Measurements from ENCODE around the gene DYDC1. TPM values are rescaled to one million over a fixed set of nuclear protein-coding genes. Genes with fewer than 3 reads are reported as not detected.
"Not testable (repeated sequence)": the region's sequence is repeated elsewhere in the genome, so short reads cannot be mapped to it uniquely, and the experiment has no call there.

Gene DYDC1
- total RNA-seq, 2 donors from 2014 or later, result not detected

DNA sequence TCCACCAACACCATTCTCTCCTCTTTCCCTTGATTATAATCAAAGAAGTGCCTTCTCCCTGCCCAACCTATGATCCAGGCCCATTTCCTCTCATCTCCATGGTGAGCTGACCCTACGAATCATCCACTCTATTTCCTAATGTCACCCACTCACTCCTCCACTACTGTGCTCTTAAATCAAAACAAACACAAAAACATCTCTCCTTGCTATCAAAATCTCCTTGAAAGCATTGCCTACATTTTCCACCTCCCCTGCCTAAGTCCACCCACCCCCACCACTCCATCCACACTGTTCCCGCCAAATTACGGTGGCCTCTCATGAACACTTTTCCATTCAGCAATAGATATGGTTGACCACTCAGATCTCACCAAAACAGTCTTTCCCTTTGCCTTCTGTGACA lies 5.3 kb downstream of the DYDC1 start:
- DNase-seq (ENCODE audit: low spot score), result no peak
- intact Hi-C loops (cut with DNase I), result no loop called here

- no peak for DNase-seq (ENCODE audit: low spot score)
- intact Hi-C loops (cut with DNase I), result no loop called here
Measured at GRCh38 chr10:80350251-80350650, 6.3 kb downstream of the DYDC1 start.

DNA sequence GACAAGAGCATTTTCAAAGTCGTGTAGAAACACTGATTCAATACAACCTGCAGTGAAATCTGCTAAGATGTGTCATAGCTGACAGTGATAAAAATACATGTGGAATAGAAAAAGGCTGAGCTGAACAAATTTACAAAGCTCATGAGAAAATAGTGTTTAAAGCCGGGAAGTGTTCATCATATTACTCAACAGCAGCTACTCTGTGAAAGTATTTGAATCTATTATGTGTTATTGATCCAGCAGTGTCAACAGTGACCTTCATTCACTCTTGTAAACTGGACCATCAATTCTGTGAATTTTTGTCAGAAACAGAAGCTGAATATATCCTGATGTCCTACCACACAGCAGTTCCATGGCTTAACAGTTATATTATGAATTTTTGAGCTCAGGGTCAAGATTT lies 11.6 kb downstream of the DYDC1 start:
- intact Hi-C loops (cut with DNase I), result no loop called here
- DNase-seq (ENCODE audit: low spot score), result no peak

DNA sequence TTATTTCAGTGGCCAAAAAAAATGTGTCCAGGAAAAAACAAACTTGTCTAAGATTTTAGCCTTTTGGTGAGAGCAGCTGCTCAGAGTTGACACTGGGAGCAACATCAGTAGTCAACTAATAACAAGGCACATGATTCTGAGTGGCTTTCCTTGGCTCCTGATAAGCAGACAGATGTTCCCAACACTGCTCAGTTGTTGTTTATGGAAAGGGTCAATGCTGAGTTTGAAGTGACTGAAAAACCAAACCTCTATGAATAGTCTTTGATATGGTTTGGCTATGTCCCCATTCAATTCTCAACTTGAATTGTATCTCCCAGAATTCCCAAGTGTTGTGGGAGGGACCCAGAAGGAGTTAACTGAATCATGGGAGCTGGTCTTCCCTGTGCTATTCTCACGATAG lies 12.3 kb downstream of the DYDC1 start:
- intact Hi-C loops (cut with DNase I), result no loop called here
- DNase-seq (ENCODE audit: low spot score), result no peak

- intact Hi-C loops (cut with DNase I), result no loop called here
- no peak for DNase-seq (ENCODE audit: low spot score)
Measured at GRCh38 chr10:80333983-80334382, 22.6 kb downstream of the DYDC1 start.

- DNase-seq (ENCODE audit: low spot score), result no peak
- intact Hi-C loops (cut with DNase I), result no loop called here
Measured at GRCh38 chr10:80324891-80325364, 31.6 kb downstream of the DYDC1 start.

DNA sequence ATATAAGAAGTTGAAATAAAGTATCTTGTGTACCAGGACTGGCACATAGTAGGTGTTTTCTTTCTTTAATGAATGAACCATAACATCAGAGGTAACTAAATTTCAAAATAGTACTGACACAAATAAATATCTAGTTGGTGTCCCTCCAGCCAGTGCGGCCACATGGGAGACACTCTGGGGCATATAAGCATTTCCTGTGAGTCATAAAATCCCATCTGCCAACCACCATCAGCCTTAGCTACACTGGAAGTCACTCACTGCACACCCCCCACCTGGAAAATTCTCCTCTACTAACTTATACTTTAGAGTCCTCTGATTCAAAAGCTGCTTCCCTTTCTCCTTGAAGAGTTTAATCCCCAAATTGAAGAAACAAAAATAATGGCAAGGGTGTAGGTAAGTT lies 32.5 kb downstream of the DYDC1 start:
- no peak for DNase-seq (ENCODE audit: low spot score)

DNA sequence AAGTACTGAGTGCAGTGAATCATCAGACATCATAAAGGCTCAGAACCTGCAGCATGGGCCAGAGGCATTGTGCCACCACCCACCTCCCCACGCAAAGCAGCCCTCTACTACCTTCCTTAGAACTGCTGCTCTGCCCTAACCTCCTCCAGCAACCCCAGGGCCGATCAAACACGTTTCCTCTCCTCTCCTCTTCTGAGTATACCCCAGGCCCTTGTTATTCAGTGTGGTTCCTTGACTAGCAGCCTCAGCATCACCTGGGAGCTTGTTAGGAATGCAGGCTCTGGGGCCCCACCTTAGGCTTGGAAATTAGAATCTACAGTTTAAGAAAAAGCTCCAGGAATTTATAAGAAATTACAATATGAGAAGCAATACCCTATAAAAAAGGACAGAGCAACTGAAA lies 33.2 kb downstream of the DYDC1 start:
- intact Hi-C loops (cut with DNase I), result no loop called here
- no peak for DNase-seq (ENCODE audit: low spot score)

More for the DNA sequence above, 32.5 kb downstream of the DYDC1 start:
- intact Hi-C loops (cut with DNase I), result no loop called here

DNA sequence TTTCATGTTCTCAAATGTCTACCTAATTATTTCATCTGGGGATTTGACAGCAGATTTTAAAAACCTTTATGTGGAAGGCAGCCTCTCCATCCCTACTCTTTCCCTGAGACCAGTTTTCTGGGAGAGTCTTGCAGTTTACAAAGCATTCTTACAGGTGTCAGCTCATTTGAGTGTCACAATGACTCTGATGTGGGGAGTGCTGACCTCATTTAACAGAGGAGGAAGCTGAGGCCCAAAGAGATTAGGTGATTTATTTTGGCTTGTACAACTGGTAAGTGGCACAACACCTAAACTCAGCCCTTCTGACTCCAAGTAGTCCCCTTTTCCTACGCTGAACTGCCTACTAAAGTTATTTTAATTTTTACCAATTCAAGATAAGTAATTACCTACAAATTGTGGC lies 33.8 kb downstream of the DYDC1 start:
- intact Hi-C loops (cut with DNase I), result no loop called here
- DNase-seq (ENCODE audit: low spot score), result no peak

DNA sequence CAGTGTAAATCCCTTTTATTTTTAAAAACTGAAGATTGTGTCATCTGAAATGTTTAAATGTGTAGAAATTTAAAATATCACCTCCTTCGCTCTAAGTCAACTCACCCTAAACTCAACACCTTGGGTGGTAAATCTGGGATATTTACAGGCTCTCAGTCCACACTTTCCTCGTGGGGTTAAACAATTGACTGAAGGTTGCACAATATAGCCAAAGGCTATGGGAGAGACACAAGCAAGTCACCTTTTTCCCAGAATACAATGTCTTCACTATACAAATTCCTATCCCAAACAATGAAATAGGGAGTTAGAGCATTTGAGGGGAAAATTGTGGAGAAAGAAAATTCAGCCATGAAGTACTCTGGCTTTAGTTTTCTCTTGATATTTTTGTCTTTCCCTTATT lies 34.4 kb downstream of the DYDC1 start:
- intact Hi-C loops (cut with DNase I), result no loop called here
- DNase-seq (ENCODE audit: low spot score), result no peak

GRCh38 chr10:80321183-80321582 lies 35.4 kb downstream of the DYDC1 start:
- no peak for DNase-seq (ENCODE audit: low spot score)
- intact Hi-C loops (cut with DNase I), result no loop called here

- DNase-seq (ENCODE audit: low spot score), result no peak
- intact Hi-C loops (cut with DNase I), result no loop called here
Measured at GRCh38 chr10:80320377-80320776, 36.2 kb downstream of the DYDC1 start.

GRCh38 chr10:80319725-80320290 lies 36.7 kb downstream of the DYDC1 start:
- intact Hi-C loops (cut with DNase I), result no loop called here
- no peak for DNase-seq (ENCODE audit: low spot score)

- DNase-seq (ENCODE audit: low spot score), result no peak
- intact Hi-C loops (cut with DNase I), result no loop called here
Measured at GRCh38 chr10:80319318-80319717, 37.2 kb downstream of the DYDC1 start.

- intact Hi-C loops (cut with DNase I), result no loop called here
- no peak for DNase-seq (ENCODE audit: low spot score)
Measured at GRCh38 chr10:80318742-80319141, 37.8 kb downstream of the DYDC1 start.

- no peak for DNase-seq (ENCODE audit: low spot score)
- intact Hi-C loops (cut with DNase I), result no loop called here
Measured at GRCh38 chr10:80315391-80315790, 41.2 kb downstream of the DYDC1 start.

- intact Hi-C loops (cut with DNase I), result no loop called here
- no peak for DNase-seq (ENCODE audit: low spot score)
Measured at GRCh38 chr10:80313523-80313922, 43.0 kb downstream of the DYDC1 start.

DNA sequence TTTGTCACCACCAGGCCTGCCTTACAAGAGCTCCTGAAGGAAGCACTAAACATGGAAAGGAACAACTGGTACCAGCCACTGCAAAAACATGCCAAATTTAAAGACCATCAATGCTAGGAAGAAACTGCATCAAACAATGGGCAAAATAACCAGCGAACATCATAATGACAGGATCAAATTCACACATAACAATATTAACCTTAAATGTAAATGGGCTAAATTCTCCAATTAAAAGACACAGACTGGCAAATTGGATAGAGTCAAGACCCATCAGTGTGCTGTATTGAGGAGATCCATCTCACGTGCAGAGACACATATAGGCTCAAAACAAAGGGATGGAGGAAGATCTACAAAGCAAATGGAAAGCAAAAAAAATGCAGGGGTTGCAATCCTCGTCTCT lies 50.6 kb downstream of the DYDC1 start:
- intact Hi-C loops (cut with DNase I); DNase-seq (ENCODE audit: low spot score): not testable (repeated sequence)

DNA sequence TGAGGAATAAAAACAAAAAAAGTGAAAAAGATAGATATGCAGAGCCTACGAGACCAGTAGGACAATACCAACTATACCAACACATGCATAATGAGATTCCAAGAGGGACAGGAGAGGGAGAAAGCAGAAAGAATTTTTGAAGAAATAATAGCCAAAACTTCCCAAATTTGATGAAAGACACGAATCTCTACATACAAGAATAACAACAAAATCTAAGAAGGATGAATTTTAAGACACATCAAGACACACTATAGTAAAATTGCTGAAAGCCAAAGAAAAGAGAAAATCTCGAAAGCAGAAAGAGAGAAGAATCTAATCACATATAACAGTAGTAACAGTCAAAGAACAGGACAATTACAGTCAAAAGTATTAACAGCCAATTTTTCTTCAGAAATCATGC lies 59.6 kb downstream of the DYDC1 start:
- no peak for DNase-seq (ENCODE audit: low spot score)
- intact Hi-C loops (cut with DNase I), result no loop called here

- DNase-seq (ENCODE audit: low spot score), result no peak
- intact Hi-C loops (cut with DNase I), result no loop called here
Measured at GRCh38 chr10:80292607-80293239, 63.8 kb downstream of the DYDC1 start.

- no peak for DNase-seq (ENCODE audit: low spot score)
- intact Hi-C loops (cut with DNase I), result no loop called here
Measured at GRCh38 chr10:80290474-80291220, 65.9 kb downstream of the DYDC1 start.
